AG04450 (cell line): Measurements from ENCODE around the gene RFPL2. TPM values are rescaled to one million over a fixed set of nuclear protein-coding genes. Genes with fewer than 3 reads are reported as not detected.

Experiments used
- CTCF ChIA-PET: fragments of 300-600, 350-600 bp; formaldehyde crosslinking; extraction: SDS; loops from one replicate; lab custom pipeline; 2022; ENCODE audit warnings: antibody characterized with exemption, inconsistent platforms; lab: Charles Lee
- POLR2A ChIA-PET: fragments of 350-600 bp; formaldehyde crosslinking; extraction: SDS; loops from one replicate; lab custom pipeline; 2021; ENCODE audit warnings: antibody characterized with exemption, inconsistent platforms; lab: Yijun Ruan, JAX
- DNase-seq: peaks from one replicate; pipeline ENCODE4 v3.0.0-alpha.2; 2011; ENCODE audit warnings: low read depth, low spot score
- H3K27ac ChIP-seq: one replicate; pipeline ENCODE4 v1.5.1; 2012; ENCODE audit warnings: low read depth, low read length, control low read depth
- H3K27me3 ChIP-seq: one replicate; pipeline ENCODE4 v1.6.0; 2012; ENCODE audit warnings: low read length; ENCODE audit not compliant: control insufficient read depth, insufficient read depth
- H3K4me3 ChIP-seq: 2 replicates; pipeline ENCODE4 v1.5.1; 2011; ENCODE audit warnings: mild to moderate bottlenecking, low read depth, low read length, control low read depth
- H3K9me3 ChIP-seq: 2 replicates; pipeline ENCODE4 v1.5.1; 2012; ENCODE audit warnings: low read length; ENCODE audit not compliant: control insufficient read depth, insufficient read depth
- CTCF ChIP-seq: IDR thresholded peaks from 2 replicates; pipeline ENCODE4 v1.5.1; 2011; ENCODE audit warnings: low read depth, low read length, control low read depth, inconsistent platforms
- polyA plus RNA-seq: library from polyadenylated mRNA; depleted of rRNA; stranded (reverse); fragments of >200 nt; gene quantifications from 2 replicates; pipeline ENCODE4 v1.2.3, GENCODE V29; 2011

The RFPL2 gene
- polyA plus RNA-seq, 1 experiment, result not detected

GRCh38 chr22:32244547-32244946 is 39.7 kb upstream of the RFPL2 start:
- CTCF ChIA-PET, result interaction anchor here (1.5 kb wide), 1 partner anchor 21 kb away, joined by 5 read pairs; no protein-coding TSS in a partner anchor
- H3K27ac ChIP-seq, result no peak overlapping the region
- H3K4me3 ChIP-seq, result no peak overlapping the region
- H3K27me3 ChIP-seq, result no peaks in the 10 kb centered on the region
- POLR2A ChIA-PET, result no interaction called here
- TF ChIP-seq CTCF, result no peak
- no peaks in the 10 kb centered on the region for H3K9me3 ChIP-seq
- no peak for DNase-seq

GRCh38 chr22:32240461-32240860 is 35.6 kb upstream of the RFPL2 start:
- ChIA-PET POLR2A (no interaction called here), CTCF (interaction anchor here (0.7 kb wide), 1 partner anchor 25 kb away, joined by 3 read pairs; no protein-coding TSS in a partner anchor)
- DNase-seq, result no peak
- H3K9me3 ChIP-seq, result no peaks in the 10 kb centered on the region
- H3K27me3 ChIP-seq, result no peaks in the 10 kb centered on the region
- H3K27ac ChIP-seq, result no peak overlapping the region
- H3K4me3 ChIP-seq, result no peak overlapping the region
- TF ChIP-seq CTCF, result no peak

DNA sequence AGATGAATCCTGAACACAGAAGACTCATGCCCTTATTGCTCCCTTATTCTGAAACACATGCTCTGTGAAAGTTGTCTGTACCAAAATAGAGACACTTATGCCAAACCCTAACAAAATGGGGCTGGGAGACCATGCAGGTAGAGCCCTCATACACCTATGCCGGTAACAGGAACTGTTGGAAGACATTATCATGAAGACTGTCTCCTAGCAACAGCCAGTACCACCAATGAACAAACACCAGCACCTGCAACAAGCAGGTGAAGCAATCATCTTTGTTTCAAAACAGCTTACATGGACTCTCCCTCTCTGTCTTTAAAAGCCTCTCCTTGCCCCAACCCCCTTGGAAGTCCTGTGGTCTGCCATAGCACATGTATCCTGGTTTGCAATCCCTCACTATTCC is 33.0 kb upstream of the RFPL2 start:
- no peaks in the 10 kb centered on the region for H3K27me3 ChIP-seq
- H3K9me3 ChIP-seq, result no peaks in the 10 kb centered on the region
- H3K4me3 ChIP-seq, result no peak overlapping the region
- no peak overlapping the region for H3K27ac ChIP-seq
- POLR2A ChIA-PET, result no interaction called here
- no peak for DNase-seq
- TF ChIP-seq CTCF, result no peak
- CTCF ChIA-PET, result no interaction called here

GRCh38 chr22:32236970-32237369 is 32.1 kb upstream of the RFPL2 start:
- Histone ChIP-seq H3K9me3 (no peaks in the 10 kb centered on the region), H3K4me3 (no peak overlapping the region), H3K27ac (no peak overlapping the region), H3K27me3 (no peaks in the 10 kb centered on the region)
- ChIA-PET POLR2A (no interaction called here), CTCF (no interaction called here)
- TF ChIP-seq CTCF, result no peak
- DNase-seq, result no peak

GRCh38 chr22:32233091-32233490 is 28.2 kb upstream of the RFPL2 start:
- H3K27me3 ChIP-seq, result no peaks in the 10 kb centered on the region
- CTCF ChIA-PET, result no interaction called here
- no peak for TF ChIP-seq CTCF
- no peak overlapping the region for H3K27ac ChIP-seq
- H3K9me3 ChIP-seq, result no peaks in the 10 kb centered on the region
- POLR2A ChIA-PET, result no interaction called here
- no peak overlapping the region for H3K4me3 ChIP-seq
- DNase-seq, result no peak
